SU-DHL-6 (cell line): ENCODE data around the gene PIGP.

Source experiments
- H2AFZ ChIP-seq: fragments of 200-600 bp; sonication (generic); 2 replicates; pipeline ENCODE4 v1.6.1; 2014; ENCODE audit warnings: low read depth, mild to moderate bottlenecking, moderate library complexity, mixed read lengths, antibody characterized with exemption, low read length; ENCODE audit not compliant: severe bottlenecking
- H3F3A ChIP-seq: fragments of 200-600 bp; shearing (Covaris generic); 2 replicates; pipeline ENCODE4 v1.6.0; 2016; ENCODE audit warnings: antibody characterized with exemption, mild to moderate bottlenecking; ENCODE audit not compliant: insufficient read depth
- H3K27ac ChIP-seq: fragments of 200-600 bp; sonication (generic); 2 replicates; pipeline ENCODE4 v1.5.1; 2016; ENCODE audit warnings: low read depth, mild to moderate bottlenecking, low read length, moderate library complexity, mixed read lengths
- H3K27me3 ChIP-seq: fragments of 200-600 bp; sonication (generic), shearing (Covaris generic); 2 replicates; pipeline ENCODE4 v1.6.0; 2014; ENCODE audit warnings: mild to moderate bottlenecking, low read length
- H3K36me3 ChIP-seq: fragments of 200-600 bp; sonication (generic); 2 replicates; pipeline ENCODE4 v1.6.1; 2014; ENCODE audit warnings: mild to moderate bottlenecking, low read length, mixed read lengths
- H3K4me2 ChIP-seq: fragments of 300-600, 200-600 bp; shearing (Covaris generic), sonication (generic); 2 replicates; pipeline ENCODE4 v1.6.0; 2014; ENCODE audit warnings: low read length, low read depth, mild to moderate bottlenecking; ENCODE audit not compliant: poor library complexity, severe bottlenecking
- H3K4me3 ChIP-seq: fragments of 200-600 bp; sonication (generic); 2 replicates; pipeline ENCODE4 v1.5.1; 2014; ENCODE audit warnings: antibody characterized with exemption, low read length, mild to moderate bottlenecking, mixed read lengths; ENCODE audit not compliant: insufficient read depth, poor library complexity, severe bottlenecking
- H3K79me2 ChIP-seq: fragments of 200-600 bp; sonication (generic); 2 replicates; pipeline ENCODE4 v1.6.1; 2014; ENCODE audit warnings: mild to moderate bottlenecking, low read length, moderate library complexity; ENCODE audit not compliant: insufficient read depth
- H3K9ac ChIP-seq: fragments of 200-600 bp; sonication (generic); 2 replicates; pipeline ENCODE4 v1.7.0; 2014; ENCODE audit warnings: mild to moderate bottlenecking, low read length
- H3K9me2 ChIP-seq: fragments of 200-600 bp; sonication (generic); replicated peaks from 2 replicates; pipeline ENCODE4 v1.6.1; 2014; ENCODE audit warnings: low read length; ENCODE audit not compliant: insufficient read depth
- H3K9me3 ChIP-seq: fragments of 200-600 bp; sonication (generic); 2 replicates; pipeline ENCODE4 v1.6.1; 2014; ENCODE audit warnings: low read length, mixed read lengths; ENCODE audit not compliant: insufficient read depth
- H4K20me1 ChIP-seq: fragments of 200-600 bp; sonication (generic); 2 replicates; pipeline ENCODE4 v1.6.1; 2014; ENCODE audit warnings: low read depth, mild to moderate bottlenecking, antibody characterized with exemption, low read length, moderate library complexity, mixed read lengths
- CTCF ChIP-seq: fragments of 200-600 bp; sonication (generic); IDR thresholded peaks from one replicate; pipeline ENCODE4 v1.5.1; 2017; ENCODE audit warnings: antibody characterized with exemption, mild to moderate bottlenecking, low read length, moderate library complexity; ENCODE audit not compliant: insufficient read depth, poor library complexity, severe bottlenecking
- EZH2phosphoT487 ChIP-seq: fragments of 200-600 bp; sonication (generic), shearing (Covaris generic); conservative IDR thresholded peaks from 2 replicates; pipeline ENCODE4 v1.6.1; 2018; ENCODE audit warnings: mild to moderate bottlenecking, antibody characterized with exemption, low read length, moderate library complexity, mixed read lengths

PIGP gene

GRCh38 chr21:37072988-37073416, at the start of gene PIGP, which contains the start of gene TTC3:
PIGP (minus strand) TSS chr21:37073071; CDS start chr21:37072515, 556 bp downstream.
TTC3 (plus strand) TSS chr21:37073254; CDS start chr21:37087258, 14,004 bp downstream.
- no peaks in the 10 kb centered on the region for H3K9me3 ChIP-seq
- peak within 1 kb of the TSS; percentile 85 for H3K9ac ChIP-seq
- H3F3A ChIP-seq, result peaks cover 21% of the 10 kb centered on the region
- H3K27me3 ChIP-seq, result no peaks in the 10 kb centered on the region
- no peak for TF ChIP-seq EZH2phosphoT487
- no peak for TF ChIP-seq CTCF
- peaks cover 7% of the 10 kb centered on the region; the same call in 1 of the 2 replicates for H3K36me3 ChIP-seq
- H3K4me3 ChIP-seq, result peak within 1 kb of the TSS; percentile 64
- H3K9me2 ChIP-seq, result no peaks in the 10 kb centered on the region
- H3K4me2 ChIP-seq, result peak within 1 kb of the TSS; percentile 64
- H4K20me1 ChIP-seq, result peaks cover 9% of the 10 kb centered on the region; the same call in 1 of the 2 replicates
- H3K79me2 ChIP-seq, result peaks cover 47% of the 10 kb centered on the region
- H3K27ac ChIP-seq, result peak within 1 kb of the TSS; percentile 50
- H2AFZ ChIP-seq, result peak within 1 kb of the TSS; percentile 81

- Histone ChIP-seq H3K27me3 (no peaks in the 10 kb centered on the region), H3K4me3 (no peak overlapping the region), H2AFZ (no peak overlapping the region), H3K4me2 (no peak overlapping the region), H3F3A (no peaks in the 10 kb centered on the region; the same call in 1 of the 2 replicates), H3K27ac (no peak overlapping the region), H3K36me3 (no peaks in the 10 kb centered on the region; the same call in 1 of the 2 replicates), H3K9ac (no peak overlapping the region), H3K79me2 (no peaks in the 10 kb centered on the region), H4K20me1 (no peaks in the 10 kb centered on the region), H3K9me2 (no peaks in the 10 kb centered on the region), H3K9me3 (no peaks in the 10 kb centered on the region)
- TF ChIP-seq EZH2phosphoT487, result no peak
- TF ChIP-seq CTCF, result no peak
Observed at GRCh38 chr21:37119421-37120218, 46.7 kb upstream of the PIGP start.

- Histone ChIP-seq H3F3A (no peaks in the 10 kb centered on the region; the same call in 1 of the 2 replicates), H4K20me1 (no peaks in the 10 kb centered on the region), H3K9ac (no peak overlapping the region), H3K4me2 (no peak overlapping the region), H3K36me3 (no peaks in the 10 kb centered on the region), H3K9me2 (no peaks in the 10 kb centered on the region), H2AFZ (no peak overlapping the region), H3K4me3 (no peak overlapping the region), H3K27me3 (no peaks in the 10 kb centered on the region), H3K9me3 (no peaks in the 10 kb centered on the region), H3K79me2 (no peaks in the 10 kb centered on the region), H3K27ac (no peak overlapping the region)
- TF ChIP-seq EZH2phosphoT487 (no peak), CTCF (no peak)
Observed at GRCh38 chr21:37118187-37118826, 45.4 kb upstream of the PIGP start.
